ENCODE data around the gene ZNF410. TPM values are rescaled to one million over a fixed set of nuclear protein-coding genes. Genes with fewer than 3 reads are reported as not detected.
"Not testable (repeated sequence)": the region's sequence is repeated elsewhere in the genome, so short reads cannot be mapped to it uniquely, and the experiment has no call there.

Gene ZNF410
- total RNA-seq, 1 donor from 2014 or later = 71.6 TPM

- DNase-seq = peak; percentile 14
Measured at GRCh38 chr14:73887694-73888459, 1.2 kb downstream of the ZNF410 start.

- DNase-seq = peak; percentile 21
Measured at GRCh38 chr14:73888460-73888725, 1.7 kb downstream of the ZNF410 start.

DNA sequence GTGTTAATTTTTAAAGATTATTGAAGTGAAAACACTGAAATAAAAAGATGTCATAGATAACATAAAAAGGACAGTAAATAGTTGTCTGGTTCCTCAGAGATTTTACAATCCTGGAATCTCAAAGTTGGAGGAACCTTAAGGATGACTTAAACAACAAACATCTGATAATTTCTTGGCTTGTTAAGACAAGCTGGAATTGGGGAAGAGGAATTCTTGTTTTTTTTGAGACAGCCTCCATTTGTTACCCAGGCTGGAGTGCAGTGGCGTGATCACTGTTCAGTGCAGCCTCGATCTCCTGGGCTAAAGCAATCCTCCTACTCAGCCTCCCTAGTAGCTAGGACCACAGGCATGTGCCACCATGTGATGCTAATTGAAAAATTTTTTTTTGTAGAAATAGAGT lies 2.3 kb downstream of the ZNF410 start:
- no peak for DNase-seq

- no peak for DNase-seq
Measured at GRCh38 chr14:73889376-73889775, 2.7 kb downstream of the ZNF410 start.

GRCh38 chr14:73894180-73894687 lies 7.6 kb downstream of the ZNF410 start:
- not testable (repeated sequence) for DNase-seq

DNA sequence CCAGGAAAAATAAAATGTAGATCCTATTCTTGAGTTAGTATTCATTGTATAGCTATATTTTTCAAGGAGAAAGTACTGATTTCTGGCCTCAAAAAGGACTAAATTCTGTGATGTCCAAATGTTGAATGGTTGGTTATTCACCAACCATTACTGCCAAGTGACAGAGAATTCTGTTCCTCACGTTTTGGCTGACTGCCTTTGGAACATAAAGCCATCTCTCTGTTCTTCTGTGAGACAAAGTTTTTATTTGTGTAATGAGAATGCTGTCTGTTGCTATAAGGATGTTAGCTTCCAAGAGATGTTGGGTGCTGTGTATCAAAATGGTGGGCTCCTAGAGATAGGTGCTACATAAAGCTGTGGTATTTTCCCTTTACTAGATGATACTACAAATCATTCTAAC lies 9.3 kb downstream of the ZNF410 start:
- no peak for DNase-seq

DNA sequence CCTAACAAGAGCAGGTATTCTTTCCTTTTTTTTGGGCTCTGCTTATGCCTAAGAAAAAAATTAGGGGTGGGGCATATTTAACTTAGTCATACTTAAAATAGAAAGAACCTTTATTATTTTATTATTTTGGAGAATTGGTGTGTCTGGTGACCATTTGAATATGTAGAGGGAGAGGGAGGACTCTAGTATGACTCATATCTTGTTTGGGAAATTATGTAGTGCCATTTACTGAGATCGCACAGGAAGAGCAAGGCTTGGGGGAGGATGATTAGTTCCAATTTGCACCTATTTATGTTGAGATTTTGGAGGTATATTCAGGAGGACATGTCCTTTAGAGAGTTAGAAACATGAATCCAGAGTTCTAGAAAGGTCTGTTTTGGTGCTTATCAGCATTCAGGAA lies 9.9 kb downstream of the ZNF410 start:
- DNase-seq = peak; percentile 41

GRCh38 chr14:73903028-73903427 lies 16.4 kb downstream of the ZNF410 start:
- no peak for DNase-seq

GRCh38 chr14:73909681-73910080 lies 23.0 kb downstream of the ZNF410 start:
- no peak for DNase-seq

DNA sequence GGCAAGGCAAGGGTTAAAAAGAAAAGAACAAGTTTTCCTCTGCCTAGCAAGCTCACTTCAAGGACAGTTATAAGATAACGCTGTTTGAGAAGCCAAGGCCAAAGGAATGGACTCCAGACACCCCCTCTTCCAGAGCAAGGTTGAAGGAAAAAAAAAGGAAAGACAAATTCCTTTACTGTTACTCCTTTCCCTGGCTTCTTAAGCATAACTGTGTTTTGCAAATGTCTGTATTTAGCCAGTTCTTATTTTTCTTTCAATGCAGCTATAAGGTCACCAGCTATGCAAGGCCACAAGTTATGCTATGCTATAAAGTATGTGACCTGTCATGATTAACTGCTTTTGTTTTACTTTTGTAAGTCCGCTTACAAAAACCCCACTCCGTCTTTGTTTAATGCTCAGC lies 26.6 kb downstream of the ZNF410 start:
- DNase-seq = no peak

GRCh38 chr14:73916324-73916723 lies 29.7 kb downstream of the ZNF410 start:
- no peak for DNase-seq

GRCh38 chr14:73919457-73919856 lies 32.8 kb downstream of the ZNF410 start:
- not testable (repeated sequence) for DNase-seq

DNA sequence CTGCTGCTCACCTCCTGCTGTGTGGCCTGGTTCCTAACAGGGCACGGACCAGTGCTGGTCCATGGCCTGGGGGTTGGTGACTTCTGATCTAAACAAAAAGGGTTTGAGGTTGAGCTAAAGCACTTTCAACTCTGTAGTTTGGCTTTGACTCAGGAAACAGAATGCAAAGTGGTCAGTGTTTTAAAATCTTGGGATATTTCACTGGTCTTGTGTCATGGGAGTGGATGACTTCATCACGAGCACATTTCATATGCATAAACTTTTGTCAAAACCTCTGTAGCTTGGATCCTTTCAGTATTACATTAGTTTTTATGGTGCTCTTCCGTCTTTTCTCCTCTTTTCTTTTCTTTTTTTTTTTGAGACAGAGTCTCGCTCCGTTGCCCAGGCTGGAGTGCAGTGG lies 37.7 kb downstream of the ZNF410 start:
- DNase-seq = no peak

GRCh38 chr14:73935666-73936065 lies 49.0 kb downstream of the ZNF410 start:
- DNase-seq = peak; percentile 37

- no peak for DNase-seq
Measured at GRCh38 chr14:73936548-73936947, 49.9 kb downstream of the ZNF410 start.

DNA sequence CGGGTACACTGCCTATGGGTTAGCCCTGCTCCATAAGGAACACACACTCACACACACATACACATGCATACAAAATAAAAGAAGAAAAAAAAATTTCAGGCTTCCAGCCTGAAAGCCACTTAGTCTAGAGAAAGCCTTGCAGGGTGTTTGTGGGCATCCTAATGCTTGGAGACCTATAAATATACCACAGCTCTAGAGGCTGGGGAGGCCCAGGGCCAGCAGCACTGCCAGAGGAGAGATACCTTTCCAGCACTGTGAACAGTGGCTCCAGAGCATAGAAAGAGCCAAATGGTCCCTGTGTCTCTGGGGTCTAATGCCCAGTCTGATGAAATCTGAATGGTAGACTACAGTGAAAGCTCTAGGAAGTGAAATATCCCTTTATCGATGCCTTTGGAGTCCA lies 50.4 kb downstream of the ZNF410 start:
- DNase-seq = no peak

DNA sequence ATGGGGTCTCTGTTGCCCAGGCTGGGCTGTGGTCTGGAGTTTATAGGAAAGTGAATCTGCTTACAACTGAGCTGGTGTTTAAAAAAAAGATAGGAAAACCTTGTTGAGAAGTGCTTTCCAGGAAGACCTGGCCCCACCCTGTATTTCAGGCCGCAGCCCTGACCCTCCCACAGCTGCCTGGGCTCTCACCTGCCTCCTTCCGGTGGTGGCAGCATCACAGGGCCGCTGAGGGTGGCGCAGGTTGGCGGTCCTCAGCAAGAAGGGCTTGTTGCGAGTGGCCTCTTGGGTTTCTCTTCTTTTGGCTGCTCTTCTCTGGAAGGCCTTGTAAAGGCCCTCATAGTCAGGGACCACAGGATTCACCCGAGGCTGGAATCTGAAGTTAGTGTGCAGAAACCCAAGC lies 55.5 kb downstream of the ZNF410 start:
- no peak for DNase-seq

DNA sequence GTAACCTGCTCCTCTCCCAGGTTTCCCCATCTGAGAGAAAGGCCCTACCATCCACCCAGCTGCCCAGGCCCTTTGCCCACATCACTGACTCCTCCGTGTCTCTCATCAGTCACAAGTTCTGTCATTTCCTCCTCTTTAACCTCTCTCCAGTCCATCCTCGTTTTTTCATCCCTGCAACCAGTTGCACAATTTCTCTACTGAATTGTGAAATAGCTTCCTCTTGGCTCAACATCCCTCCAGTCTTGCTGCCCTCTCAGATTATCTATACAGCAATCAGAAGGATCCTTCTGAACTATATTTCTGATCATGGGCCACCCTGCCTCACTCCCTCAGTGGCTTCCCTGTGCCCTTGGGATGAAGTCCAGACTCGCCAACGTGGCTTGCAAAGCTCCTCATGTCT lies 56.4 kb downstream of the ZNF410 start:
- no peak for DNase-seq

DNA sequence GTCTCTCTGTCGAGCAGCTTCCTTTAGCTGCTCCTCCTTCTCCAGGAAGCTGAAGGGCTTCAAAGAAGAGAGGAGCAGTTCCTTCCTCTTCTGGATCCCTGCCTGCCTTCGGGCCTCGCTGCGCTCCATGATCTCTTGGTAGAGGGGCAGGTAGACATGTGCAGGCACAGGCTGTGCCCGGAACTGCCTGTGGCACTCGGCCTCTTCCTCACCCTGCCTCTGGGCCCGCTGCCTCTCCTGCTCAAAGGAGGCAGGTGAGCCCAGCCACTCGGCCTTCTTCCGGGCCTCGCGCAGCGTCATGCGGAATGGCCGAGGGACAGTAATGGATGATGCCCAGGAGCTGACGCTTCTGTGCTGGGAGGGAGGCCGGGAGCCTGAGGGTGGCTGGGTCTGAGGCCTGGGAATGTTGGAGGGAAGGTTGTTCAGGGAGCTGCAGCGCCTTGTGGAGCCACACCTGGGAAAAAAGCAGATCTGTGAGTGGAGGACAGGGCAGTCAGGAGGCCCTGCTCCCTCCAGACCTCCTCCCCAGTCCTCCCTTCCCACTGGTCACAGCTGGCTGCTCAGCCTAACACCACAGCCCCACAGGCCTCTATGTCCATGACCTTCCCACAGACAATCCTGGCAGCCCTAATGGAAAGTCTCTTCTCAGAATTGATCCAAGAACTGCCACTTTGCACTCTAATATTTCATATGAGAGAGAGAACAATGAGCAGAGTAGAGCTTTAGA lies 57.9 kb downstream of the ZNF410 start:
- no peak for DNase-seq

- no peak for DNase-seq
Measured at GRCh38 chr14:73945159-73945670, 58.6 kb downstream of the ZNF410 start.

GRCh38 chr14:73949752-73950734 lies 63.4 kb downstream of the ZNF410 start, which contains the start of the genes COQ6 and FAM161B:
TSS of gene COQ6 (plus strand) at chr14:73950302. CDS start at chr14:73950333, 31 bp downstream.
TSS of gene FAM161B (minus strand) at chr14:73950094. CDS start at chr14:73950026, 68 bp downstream.
- DNase-seq = peak; percentile 98

DNA sequence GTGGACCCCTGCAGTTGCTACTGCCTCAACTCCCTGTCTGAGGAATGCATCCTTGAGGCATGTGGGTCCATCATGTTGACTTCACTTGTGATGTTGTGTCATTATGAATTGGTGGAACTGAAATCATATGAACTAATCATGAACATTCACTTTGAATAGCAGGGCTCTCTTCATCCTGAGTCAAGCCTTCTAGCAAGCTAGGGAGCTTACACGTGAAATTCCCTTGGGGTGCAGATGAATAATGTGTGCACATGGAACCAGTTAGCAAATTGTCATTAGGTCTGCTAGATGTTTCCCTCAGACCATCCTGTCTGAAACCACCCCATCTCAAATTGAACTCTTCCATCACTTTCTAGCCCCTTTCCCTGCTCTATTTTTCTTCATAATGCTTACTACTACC lies 67.1 kb downstream of the ZNF410 start:
- DNase-seq = no peak

DNA sequence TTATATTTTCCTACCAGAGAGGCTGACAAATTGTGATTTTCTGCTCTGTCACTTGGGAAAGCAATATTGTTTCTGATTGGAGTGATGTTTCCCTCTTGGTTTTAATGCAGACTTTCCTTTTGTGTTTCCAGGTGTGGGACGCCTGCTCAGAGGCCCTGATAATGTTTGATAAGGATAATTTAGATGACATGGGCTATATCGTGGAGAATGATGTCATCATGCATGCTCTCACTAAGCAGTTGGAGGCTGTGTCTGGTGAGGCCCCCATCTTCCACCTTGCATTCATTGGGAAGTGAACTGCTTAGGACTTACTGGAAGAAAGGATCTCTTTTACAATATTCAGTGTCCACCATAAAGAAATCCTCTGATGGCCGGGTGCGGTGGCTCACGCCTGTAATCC lies 69.0 kb downstream of the ZNF410 start:
- DNase-seq = no peak
